ENCODE results near the gene NEXN.

DNA sequence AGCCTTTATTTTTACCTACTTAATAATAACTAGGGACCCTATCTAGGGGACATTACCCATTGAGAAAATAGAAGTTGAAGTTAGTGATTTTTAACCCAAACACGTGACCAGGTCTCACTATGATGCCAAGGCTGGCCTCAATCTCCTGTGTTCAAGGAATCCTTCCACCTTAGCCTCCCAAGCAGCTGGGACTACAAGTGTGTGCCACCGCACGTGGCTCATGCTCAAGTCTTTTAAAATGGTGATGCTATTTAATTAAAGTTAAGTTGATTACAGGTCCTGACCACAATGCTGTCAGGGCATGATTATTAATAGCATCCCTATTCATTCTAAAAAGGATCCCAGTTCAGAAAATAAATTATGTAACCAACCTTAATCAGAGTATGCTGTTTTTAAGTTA lies 65.5 kb downstream of the NEXN start:
- TF ChIP-seq, protein P1, sequence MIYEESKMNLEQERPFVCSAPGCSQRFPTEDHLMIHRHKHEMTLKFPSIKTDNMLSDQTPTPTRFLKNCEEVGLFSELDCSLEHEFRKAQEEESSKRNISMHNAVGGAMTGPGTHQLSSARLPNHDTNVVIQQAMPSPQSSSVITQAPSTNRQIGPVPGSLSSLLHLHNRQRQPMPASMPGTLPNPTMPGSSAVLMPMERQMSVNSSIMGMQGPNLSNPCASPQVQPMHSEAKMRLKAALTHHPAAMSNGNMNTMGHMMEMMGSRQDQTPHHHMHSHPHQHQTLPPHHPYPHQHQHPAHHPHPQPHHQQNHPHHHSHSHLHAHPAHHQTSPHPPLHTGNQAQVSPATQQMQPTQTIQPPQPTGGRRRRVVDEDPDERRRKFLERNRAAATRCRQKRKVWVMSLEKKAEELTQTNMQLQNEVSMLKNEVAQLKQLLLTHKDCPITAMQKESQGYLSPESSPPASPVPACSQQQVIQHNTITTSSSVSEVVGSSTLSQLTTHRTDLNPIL (CRISPR knock-in tag; IDR thresholded peaks at IDR 0.05; ENCODE audit: low read depth): no peak
- TF ChIP-seq, protein P2, sequence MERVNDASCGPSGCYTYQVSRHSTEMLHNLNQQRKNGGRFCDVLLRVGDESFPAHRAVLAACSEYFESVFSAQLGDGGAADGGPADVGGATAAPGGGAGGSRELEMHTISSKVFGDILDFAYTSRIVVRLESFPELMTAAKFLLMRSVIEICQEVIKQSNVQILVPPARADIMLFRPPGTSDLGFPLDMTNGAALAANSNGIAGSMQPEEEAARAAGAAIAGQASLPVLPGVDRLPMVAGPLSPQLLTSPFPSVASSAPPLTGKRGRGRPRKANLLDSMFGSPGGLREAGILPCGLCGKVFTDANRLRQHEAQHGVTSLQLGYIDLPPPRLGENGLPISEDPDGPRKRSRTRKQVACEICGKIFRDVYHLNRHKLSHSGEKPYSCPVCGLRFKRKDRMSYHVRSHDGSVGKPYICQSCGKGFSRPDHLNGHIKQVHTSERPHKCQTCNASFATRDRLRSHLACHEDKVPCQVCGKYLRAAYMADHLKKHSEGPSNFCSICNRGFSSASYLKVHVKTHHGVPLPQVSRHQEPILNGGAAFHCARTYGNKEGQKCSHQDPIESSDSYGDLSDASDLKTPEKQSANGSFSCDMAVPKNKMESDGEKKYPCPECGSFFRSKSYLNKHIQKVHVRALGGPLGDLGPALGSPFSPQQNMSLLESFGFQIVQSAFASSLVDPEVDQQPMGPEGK (CRISPR knock-in tag; IDR thresholded peaks at IDR 0.05; ENCODE audit: borderline replicate concordance): no peak
- TF ChIP-seq ZFP30 (CRISPR knock-in tag; IDR thresholded peaks at IDR 0.05): no peak
- no peak for TF ChIP-seq ZFP3 (CRISPR knock-in tag; IDR thresholded peaks at IDR 0.05)
- no peak for TF ChIP-seq ARNTL (CRISPR knock-in tag; IDR thresholded peaks at IDR 0.05; ENCODE audit: borderline replicate concordance, low read depth)

Measured in SK-N-SH treated with all-trans-retinoic acid at 6 μM for 48 hours (cell line).